Stimulated activated CD8-positive, alpha-beta memory T cell treated with anti-CD3 and anti-CD28 coated beads, Interleukin-7, amount 100 ng/mL, for 4 hours (primary cell): ENCODE data around the gene PASK.
A peak's percentile ranks its signal among the peaks of the same experiment; 100 is the strongest.
"Not testable (repeated sequence)": the region's sequence is repeated elsewhere in the genome, so short reads cannot be mapped to it uniquely, and the experiment has no call there.

Experiments used
- DNase-seq, 2 donors: peaks; one replicate each; pipeline ENCODE4 v3.0.0-alpha.2; 2020; ENCODE audit warnings: low read depth in 2 of 2

Gene PASK

DNA sequence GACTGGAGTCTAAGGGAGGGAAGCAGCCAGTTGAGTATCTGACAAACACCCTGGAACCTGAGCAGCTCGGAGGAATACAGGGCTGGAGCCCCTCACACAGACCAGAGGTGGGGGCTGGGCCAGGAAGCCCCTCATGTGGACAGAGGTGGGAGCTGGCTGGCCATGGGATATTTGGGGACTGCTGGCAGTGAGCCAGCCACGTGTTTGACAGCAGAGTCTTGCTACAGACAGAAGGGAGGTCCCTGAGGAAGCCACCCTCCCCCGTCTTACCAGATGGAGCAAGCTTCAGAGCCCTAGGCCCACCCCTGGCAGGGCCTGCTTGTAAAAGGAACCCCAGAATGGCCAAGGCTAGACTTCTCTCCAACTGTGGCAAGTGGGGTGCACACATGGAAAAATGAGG lies 43.6 kb downstream of the PASK start:
- no peak for DNase-seq

DNA sequence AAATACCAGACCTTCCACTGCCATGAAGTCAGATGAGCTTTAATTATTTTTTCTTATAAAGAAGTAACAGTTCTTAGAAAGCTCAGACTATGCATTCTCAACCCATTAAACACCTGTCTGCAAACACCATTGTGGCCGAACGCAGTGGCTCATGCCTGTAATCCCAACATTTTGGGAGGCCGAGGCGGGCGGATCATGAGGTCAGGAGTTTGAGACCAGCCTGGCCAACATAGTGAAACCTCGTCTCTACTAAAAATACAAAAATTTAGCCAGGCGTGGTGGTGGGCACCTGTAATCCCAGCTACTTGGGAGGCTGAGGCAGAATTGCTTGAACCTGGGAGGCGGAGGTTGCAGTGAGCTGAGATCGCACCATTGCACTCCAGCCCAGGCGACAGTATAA lies 44.7 kb downstream of the PASK start:
- DNase-seq, result not testable (repeated sequence)

DNA sequence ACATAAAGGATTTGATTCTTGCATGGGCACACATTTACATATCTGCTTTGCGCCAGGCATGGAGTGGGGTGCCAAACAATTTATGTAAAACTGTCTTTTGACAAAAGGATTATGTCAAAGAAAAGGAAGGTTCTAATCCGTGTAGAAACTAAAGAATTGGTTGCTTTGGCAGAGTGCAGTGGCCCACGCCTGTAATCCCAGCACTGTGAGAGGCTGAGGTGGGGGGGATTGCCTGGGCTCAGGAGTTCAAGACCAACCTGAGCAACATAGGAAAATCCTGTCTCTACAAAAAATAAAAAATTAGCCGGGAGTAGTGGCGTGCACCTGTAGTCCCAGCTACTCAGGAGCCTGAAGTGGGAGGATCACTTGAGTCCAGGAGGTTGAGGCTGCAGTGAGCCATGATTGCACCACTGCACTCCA lies 46.1 kb downstream of the PASK start:
- no peak for DNase-seq

DNA sequence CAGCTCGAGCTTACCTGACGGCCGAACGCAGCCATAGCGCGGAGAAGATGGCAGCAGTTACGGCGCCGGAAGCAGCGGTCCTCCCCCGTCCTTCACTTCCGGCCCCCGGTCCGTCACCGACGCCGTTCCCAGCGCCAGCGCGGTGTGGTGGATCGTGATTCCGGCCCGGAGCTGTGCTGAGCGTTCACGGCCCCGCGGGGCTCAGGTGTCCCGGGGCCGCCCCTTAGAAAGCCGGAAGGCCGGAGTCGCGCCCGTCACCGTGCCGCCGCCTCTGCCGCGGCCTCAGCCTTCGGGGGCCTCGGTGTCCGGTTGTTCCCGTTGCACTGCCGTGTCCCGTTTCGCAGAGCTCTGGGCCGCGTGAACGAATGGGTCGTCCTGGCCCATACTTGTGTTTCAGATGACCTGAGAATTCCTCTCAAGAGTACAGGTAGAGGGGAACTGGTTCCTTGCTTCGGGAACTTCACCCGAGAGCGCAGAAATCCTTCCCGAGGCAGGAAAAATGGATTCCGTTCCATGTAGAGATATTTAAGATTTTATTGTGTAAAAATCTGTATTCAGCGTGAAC lies 47.0 kb downstream of the PASK start, which contains the start of gene MTERF4:
Gene MTERF4 (minus strand): TSS at position 49 of the 565 bp plus-strand sequence. CDS start 14 bp downstream, at position 35.
- peak; percentile 74 to 82 for DNase-seq

DNA sequence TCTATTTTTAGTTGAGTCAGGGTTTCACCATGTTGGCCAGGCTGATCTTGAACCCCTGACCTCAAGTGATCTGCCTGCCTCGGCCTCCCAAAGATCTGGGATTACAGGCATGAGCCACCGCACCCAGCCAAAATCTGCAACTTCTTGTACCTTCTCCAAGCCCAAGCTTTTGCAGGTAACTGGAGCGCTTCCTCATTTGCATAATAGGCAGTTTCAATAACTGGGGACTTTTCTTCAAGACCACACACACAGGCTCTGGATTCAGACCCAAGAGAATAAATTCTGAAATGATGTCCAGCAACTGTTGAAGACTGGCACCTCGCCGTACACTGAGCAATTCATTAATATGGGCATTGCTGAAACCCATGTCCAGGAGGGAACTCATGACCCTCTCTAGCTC lies 50.0 kb downstream of the PASK start:
- DNase-seq, result no peak

DNA sequence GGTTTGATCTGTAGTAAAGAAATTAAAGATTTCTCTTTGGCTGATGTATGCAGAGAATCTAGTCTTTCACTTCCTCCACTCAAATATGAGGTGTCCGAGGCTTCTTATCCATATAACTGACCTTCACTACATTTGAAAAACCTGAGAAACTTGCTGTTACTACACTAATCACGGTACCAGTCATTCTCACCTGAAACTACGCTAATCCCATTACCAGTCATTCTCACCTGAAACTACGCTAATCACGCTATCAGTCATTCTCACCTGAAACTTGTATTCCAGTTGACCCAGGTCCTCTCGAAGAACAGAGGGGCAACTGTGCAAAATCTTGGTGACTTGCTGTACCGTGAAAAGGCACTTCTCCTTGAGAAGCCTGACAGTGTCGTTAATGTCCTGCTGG lies 52.3 kb downstream of the PASK start:
- no peak for DNase-seq

DNA sequence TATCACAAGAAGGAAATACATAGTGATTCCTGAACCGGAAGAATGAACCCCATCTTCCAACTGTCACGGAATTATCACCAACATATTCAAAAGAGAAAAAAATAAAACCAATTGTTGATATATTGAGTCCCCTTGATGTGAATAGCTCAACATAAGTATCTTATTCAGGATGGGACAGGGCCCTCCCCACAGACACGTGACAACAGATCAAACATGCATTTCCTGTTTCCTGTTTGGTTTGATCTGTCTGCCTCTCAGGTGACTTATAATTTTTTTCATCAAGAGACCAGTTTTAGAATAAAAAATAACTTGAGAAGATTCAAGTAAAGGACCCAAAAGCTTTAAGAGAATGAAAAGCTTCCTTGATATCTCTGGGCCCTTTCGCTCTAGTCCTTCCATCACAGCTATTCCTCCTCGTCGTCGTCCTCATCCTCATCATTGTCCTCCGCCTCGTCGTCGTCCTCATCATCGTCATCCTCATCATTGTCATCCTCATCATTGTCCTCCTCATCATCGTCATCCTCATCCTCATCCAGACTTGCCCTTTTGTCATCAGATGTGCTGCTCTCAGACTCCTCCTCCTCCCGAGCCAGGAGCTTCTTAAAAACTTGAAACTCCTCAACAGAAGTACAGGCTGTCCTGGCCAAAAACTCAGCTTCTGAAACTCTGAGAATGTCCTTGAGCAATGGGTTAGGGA lies 53.5 kb downstream of the PASK start:
- DNase-seq, result no peak

DNA sequence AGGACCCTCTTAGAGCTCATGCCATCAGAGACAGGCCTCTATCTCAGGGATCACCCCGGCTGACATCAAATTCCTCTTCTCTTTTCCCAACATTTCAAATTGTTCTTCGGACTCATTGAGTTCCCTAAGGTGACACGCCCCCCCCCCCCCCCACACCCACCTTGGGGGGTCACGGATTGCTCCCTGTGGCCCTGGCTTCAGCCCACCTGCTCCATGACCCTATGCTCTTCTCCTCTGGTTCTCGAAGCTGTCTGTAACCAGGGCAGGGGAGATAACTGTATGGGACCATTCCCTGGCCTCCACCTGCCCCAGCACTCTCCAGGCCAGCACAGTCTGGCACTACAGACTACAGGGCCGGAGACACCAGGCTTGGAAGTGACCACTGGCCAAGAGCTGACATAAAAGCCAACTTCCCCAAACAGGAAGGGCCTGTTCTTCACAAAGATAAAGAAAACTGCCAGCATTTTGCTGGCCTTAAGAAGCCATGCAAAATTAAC lies 54.3 kb downstream of the PASK start:
- DNase-seq, result no peak

DNA sequence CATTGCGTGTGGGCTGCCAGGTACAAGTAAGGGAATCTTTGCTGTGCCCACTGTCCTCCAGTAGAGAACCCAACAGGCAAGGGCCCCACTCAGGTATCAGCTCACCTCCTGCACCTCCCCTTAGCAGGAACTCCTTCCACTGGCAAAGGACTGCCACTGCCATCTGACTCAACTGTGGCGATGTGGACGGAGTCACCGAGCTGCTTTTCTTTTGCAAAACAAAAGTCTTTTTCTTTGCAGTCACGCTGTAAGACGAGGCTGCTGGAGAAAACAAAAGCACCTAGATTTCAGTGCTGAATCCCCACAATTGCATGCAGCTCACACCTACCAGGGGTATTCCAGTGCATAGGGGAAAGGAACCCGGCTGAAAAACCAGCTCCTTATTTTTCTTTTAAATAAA lies 55.1 kb downstream of the PASK start:
- no peak for DNase-seq

DNA sequence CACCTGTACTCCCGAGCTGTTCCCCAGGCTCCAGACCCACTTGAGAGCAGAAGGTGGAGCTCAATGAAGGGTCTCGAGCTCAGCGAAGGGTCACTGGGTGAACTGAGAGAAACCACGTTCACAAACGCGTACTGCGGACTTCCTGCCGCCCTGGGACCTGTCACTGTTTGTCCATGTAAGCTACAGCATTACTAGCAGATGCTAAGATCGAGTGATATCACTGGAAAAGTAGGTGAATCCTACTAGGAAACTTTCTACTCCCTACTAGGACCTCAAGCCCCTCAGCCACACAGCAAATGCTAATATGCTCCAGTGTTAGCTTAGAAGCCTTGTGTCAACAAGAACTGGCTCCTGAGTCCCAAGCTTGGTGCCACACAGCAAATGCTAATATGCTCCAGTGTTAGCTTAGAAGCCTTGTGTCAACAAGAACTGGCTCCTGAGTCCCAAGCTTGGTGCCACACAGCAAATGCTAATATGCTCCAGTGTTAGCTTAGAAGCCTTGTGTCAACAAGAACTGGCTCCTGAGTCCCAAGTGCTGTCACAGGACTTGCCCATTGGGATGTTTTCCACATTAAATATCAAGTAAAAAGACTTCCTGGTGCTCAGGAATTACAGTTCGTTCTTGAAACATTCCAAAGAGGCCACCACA lies 56.0 kb downstream of the PASK start:
- not testable (repeated sequence) for DNase-seq

DNA sequence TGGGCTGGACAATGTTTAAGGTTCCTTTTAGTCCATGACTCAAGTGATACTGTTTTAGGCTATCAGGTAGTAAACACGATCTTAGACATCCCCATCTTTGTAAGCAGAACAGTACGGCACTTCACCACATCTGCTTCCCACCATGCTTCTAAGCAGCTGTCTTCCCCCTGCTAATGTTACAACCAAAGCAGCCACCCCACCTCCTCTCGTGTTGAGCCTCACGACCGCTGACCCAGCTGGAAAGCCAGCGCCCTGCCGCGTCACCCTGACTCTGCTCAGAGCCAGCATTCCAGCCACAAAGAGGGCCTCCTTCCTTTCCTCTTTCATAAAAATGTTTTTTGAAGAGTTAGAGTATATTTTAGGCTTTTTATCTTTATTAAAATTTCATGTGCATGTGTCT lies 56.6 kb downstream of the PASK start:
- no peak for DNase-seq

DNA sequence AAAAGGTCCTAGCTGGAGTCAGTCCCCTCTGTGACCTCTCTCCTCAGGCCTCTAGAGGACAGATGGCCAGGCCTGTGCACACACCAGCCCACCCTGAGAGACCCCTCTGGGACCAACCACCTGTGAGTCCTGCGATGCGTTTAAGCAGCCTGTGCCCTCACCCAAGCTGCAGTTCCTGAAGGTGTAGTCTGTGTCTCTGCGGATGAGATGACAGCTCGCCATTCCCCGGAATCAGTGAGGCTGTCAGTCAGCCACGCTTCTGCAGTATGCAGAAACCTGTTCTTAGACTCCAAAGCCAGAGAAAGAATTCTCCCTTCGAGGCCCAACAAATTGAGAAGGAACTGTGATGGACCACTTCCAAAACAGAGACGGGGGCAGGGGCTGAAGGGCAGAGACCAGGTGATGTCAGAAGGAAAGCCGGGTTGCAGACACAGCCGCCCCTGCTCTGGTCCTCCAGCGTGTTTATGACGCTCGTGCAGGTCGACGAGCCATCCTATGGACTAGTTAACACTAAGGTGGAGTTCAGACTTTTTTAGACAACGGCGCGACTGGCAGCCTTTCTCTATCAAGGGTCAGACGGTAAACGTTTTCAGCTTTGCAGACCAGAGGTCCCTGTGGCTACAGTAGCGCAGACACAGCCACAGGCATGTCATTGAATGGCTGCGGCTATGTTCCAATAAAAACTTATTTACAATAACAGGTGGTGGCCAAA lies 57.4 kb downstream of the PASK start:
- no peak for DNase-seq

DNA sequence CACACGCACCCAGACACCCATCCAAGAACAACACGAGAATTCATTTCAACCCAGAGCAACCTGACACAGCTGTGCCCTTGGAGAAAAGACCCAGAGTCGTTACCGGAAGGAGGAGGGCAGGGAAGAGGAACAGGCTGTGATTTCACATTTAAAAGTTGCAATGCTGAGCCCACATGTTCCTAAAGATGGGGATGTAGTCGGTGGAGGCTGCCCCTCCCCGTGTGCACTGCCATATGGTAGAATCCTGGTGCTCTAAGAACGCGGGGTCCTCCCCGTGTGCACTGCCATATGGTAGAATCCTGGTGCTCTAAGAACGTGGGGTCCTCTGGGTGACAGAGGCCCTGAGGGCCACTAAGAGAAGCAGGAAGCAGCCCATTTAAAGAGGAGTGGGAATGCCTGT lies 58.1 kb downstream of the PASK start:
- DNase-seq, result no peak

DNA sequence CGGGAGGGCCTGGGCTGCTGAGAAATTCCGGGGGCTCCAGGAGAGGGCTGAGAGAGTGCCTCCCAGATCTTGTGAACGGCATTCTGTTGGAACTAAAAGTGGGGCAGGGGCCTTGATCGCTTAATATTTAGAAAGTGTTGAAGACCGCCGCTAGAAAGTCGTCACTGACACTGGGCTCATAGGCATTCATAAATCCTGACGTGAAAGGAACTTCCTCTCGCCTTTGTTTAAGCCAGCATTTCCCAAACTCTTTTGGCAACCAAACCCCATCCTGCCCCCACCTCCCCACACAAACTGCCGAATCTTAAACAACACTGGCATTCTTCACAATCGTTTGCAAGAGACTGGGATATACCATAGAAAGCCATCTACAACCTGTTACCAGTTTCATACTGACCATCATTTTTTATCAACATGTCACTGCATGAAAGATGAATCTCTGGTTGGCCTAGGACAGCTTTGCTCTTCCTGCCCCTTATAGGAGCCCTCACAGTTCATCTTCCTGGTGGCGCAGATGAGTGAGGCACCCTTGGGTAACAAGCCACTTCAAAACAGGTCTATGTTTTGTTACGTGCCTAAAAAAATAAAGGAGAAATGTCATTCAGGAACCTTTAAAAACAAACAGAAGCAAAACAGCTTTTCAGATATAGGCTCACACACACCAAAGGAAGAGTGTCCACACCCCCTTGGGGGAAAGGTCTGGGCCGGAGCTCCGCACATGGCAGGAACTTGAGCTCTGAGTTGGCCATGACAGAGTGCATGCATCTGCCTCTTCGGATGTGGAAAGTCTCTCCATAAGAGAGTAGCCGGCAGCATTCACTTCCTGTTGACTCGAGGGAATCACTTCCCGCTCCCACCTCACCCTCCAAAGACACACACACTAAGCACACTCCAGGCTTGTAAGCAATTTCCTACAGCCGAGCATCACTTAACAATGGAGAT lies 60.2 kb downstream of the PASK start:
- no peak for DNase-seq

DNA sequence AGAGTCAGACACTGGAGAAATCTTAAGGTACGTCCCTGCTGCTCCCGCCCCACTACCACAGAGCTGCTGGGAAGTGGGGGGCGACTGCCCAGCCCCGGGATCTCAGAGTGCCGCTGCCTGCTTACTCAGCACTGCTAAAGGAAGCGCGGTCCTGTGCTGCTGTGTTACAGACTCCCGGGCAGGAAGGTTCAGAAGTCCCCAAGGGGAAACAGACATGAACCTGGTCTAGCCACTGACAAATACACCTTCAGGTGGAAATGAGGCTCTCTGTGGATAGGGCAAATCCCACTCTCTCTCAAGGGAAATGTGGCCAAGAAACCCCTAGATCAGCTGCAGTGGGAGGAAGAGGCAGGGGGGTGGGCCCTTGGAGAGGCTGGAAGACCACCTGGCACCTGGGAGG lies 60.9 kb downstream of the PASK start:
- DNase-seq, result no peak

DNA sequence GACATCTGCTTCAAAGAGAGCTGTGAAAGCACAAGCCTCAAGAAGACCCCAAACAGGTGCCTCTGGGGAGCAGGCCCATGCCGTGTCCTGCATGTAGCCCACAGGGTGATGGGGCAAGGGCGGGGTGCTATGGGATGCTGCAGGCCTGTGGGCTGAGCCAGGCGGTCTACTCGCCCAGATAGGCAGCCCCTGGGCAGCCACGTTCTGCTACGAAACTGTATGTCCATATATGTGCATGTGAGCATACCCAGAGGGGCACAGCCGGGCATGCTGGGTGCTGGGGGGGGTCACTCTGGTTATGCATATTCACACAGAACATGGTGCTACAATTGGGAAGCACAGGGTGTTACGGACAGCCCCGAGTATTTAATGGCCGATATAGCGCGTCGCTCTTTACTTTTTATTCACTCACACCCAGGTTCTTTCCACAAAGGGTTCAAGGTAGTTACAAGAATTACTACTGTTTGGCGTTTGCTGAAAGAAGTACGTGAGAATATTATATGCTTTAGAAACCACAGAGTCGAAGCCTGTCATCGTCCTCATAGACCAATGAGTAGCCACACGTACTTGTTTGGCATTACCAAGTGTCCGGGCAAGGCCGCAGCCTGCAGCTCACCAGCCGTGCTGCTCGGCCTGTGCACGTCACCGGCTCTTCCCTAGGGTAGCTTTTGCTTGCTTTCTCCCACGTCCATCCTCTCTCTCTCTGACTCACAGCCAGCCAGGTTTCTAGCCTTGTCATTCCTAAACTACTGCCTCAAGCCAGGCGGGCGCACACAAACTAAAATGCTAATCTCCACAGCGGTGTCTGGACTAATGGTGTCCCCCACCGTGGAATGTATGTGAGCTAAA lies 61.6 kb downstream of the PASK start:
- DNase-seq, result no peak

DNA sequence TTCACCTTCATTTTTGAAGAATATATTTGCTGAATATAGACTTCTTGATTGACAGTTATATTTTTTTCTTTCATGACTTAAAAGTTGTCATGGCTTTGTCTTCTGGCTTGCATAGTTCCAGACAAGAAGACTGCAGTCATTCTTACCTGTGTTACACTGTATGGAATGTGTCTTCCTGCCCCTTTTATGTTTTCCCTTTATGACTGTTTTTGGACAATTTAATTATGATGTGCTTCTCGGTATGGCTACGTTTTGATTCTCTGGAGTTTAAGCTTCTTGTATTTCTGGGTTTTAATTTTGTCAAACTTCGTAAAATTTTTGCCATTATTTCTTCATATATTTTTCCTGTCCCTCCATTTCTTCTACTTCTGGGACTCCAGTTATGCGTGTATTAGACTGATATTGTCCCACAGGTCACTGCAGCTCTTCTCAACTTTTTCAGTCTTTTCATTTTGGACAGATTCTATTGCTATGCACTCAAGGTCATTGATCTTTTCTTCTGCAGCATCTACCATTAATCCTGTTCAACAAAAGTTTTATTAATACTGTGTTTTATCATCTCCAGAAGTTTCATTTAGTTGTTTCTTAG lies 64.3 kb downstream of the PASK start:
- DNase-seq, result no peak

DNA sequence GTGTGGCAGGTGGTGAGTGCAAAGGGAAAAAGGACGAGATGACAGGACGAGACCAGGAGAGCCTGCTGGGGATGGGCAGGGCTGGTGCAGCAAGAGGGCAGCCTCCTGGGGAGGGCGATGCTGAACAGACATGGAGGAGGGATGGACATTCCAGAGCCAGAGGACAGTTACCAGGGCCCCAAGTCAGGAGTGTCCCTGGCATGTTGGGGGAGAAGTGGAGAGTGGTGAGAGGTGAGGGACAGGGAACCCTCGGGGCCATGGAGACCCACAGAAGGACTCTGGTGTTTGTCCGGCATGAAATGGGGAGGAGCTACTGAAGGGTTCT lies 66.2 kb downstream of the PASK start:
- no peak for DNase-seq

DNA sequence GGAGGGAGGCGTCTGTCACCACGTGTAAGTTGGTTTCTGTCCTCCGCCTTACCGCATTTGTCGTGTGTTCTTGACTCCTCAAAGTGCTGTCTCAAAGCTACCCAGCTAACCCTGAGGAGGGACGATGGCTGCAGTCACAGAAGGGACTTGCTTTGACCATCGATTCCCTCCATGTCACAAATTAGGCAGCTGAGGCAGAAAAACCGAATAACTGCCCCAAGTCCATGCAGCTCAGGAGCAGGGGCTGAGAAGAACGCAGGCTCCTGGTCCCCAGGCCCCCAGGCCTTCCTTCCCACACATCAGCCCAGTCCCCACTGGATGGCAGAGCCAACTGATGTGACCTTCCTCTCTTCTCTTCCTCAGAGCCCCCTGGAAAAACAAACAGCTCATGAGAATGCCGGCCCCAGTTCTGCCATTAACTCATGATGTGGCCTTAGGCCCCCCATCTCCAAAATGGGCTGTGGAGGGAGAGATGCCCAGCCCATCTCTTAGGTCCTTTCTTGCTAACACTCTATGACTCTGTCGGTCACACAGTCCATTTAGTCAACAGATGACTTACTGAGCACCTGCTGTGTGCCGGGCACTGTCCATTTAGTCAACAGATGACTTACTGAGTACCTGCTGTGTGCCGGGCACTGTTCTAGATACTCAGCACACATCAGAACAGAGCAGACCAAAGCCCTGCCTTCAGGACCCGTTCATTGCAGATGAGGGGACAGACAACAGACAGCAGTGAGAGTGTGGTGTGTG lies 66.8 kb downstream of the PASK start:
- DNase-seq, result no peak
